Muscle of leg (tissue), 11 donors: Measurements from ENCODE around the gene WRAP73. TPM values are rescaled to one million over a fixed set of nuclear protein-coding genes. Genes with fewer than 3 reads are reported as not detected.

ENCODE experiments used
- DNase-seq: peaks from one replicate; pipeline ENCODE4 v3.0.0; 2013
- H3K27ac ChIP-seq: one replicate; pipeline ENCODE4 v1.5.1; 2013; ENCODE audit warnings: mild to moderate bottlenecking, low read length, control low read depth
- H3K27me3 ChIP-seq: one replicate; pipeline ENCODE4 v1.6.1; 2013; ENCODE audit warnings: low read length; ENCODE audit not compliant: control insufficient read depth, insufficient read depth
- H3K36me3 ChIP-seq: one replicate; pipeline ENCODE4 v1.6.1; 2013; ENCODE audit warnings: low read length; ENCODE audit not compliant: control insufficient read depth, insufficient read depth
- H3K4me1 ChIP-seq: one replicate; pipeline ENCODE4 v1.6.1; 2013; ENCODE audit warnings: low read length; ENCODE audit not compliant: control insufficient read depth, insufficient read depth
- H3K4me3 ChIP-seq: one replicate; pipeline ENCODE4 v1.5.1; 2013; ENCODE audit warnings: low read length, control low read depth
- H3K9me3 ChIP-seq: replicated peaks from 2 replicates; pipeline ENCODE4 v1.6.1; 2013; ENCODE audit warnings: low read depth, low read length; ENCODE audit not compliant: control insufficient read depth
- WGBS: methylation state at CpG from one replicate; pipeline ENCODE4 v1.1.5; 2013; ENCODE audit warnings: missing lambda C conversion rate; ENCODE audit not compliant: insufficient coverage; 5-methylcytosine and 5-hydroxymethylcytosine counted together
- polyA plus RNA-seq, 8 donors: library from polyadenylated mRNA; unstranded; fragments of 120-200 nt; gene quantifications; one replicate each; pipeline versions ENCODE4 v1.2.1 to v1.2.3, GENCODE V29; 2013; ENCODE audit warnings: inconsistent platforms in 1 of 8, low replicate concordance in 1 of 8; ENCODE audit not compliant: insufficient read length in 8 of 8, insufficient read depth in 1 of 8
- total RNA-seq: library from RNA; stranded (reverse); fragments of 120-200 nt; gene quantifications from one replicate; pipeline ENCODE4 v1.2.4, GENCODE V29; 2013

Gene WRAP73
- total and polyA plus RNA-seq, 9 donors, result 8.5 to 13.4 (median 11.6) TPM

DNA sequence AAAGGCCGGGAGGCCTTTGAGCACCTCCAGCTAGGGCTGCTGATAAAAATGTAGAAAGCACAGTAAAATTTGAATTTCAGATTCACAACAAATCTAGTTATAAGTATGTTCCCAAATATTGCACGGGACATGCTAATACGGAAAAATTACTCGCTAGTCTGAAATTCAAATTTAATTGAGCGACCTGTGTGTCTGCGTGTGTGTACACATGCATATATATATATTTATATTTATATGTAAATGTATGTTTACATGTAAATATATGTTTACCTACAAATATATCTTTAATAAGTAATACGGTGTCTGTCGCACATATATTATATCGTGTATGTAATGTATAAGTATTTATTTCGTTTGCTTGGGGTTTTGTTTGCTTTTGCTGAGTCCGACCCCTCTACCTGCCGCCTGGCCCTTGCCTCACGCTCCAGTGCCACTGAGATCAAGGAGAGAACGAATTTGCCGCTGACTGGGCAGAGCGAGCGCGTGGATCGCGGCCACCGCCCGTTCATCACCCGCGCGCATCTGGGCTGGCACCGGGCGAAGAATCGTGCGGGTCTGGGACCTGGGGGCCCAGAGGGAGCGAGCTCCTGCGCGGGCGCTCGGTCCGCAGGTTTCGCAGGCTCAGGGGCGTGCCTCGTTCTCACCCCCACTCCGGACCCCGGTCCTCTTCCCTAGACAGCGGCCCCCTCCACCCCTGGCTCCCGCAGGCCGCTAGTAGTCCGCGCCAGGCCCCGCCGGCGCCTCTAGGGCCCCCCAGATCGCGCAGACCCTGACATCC lies 534 bp upstream of the WRAP73 start:
- H3K4me1 ChIP-seq, result peaks cover 34% of the 10 kb centered on the region
- no peak overlapping the region for H3K4me3 ChIP-seq
- H3K27me3 ChIP-seq, result peaks cover 50% of the 10 kb centered on the region
- 4% methylated on average over 40 of the region's 50 CpGs for WGBS
- DNase-seq, result no peak
- peaks cover 17% of the 10 kb centered on the region for H3K36me3 ChIP-seq
- no peak overlapping the region for H3K27ac ChIP-seq
- no peaks in the 10 kb centered on the region for H3K9me3 ChIP-seq

DNA sequence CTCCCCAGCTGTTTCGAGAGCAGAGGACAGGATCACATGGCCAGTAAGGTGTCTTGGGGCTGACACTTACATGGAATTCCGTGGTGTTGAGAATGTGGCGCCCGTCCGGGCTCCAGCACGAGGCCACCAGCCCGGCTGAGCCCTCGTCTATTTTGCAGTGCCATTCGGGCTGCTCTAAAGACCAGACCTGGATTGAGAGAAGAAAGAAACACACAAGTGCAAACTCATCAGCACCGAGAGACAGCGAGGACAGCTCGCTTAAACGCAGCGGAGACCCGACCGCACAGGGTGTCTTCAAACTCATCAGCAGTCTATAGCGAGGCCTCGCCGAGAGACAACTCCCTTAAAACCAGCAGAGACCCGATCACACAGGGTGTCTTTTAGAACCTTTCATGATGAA lies 3.3 kb downstream of the WRAP73 start:
- no peaks in the 10 kb centered on the region for H3K9me3 ChIP-seq
- peaks cover 18% of the 10 kb centered on the region for H3K4me1 ChIP-seq
- DNase-seq, result no peak
- WGBS, result 87% methylated on average over 8 of the region's 20 CpGs
- H3K36me3 ChIP-seq, result peaks cover 29% of the 10 kb centered on the region
- H3K27me3 ChIP-seq, result peaks cover 17% of the 10 kb centered on the region
- no peak overlapping the region for H3K4me3 ChIP-seq
- no peak overlapping the region for H3K27ac ChIP-seq

GRCh38 chr1:3645666-3646355 lies 4.1 kb downstream of the WRAP73 start:
- H3K4me3 ChIP-seq, result no peak overlapping the region
- WGBS, result 92% methylated on average over 19 of the region's 27 CpGs
- peaks cover 9% of the 10 kb centered on the region for H3K27me3 ChIP-seq
- peaks cover 11% of the 10 kb centered on the region for H3K4me1 ChIP-seq
- no peak for DNase-seq
- H3K36me3 ChIP-seq, result peaks cover 32% of the 10 kb centered on the region
- H3K9me3 ChIP-seq, result no peaks in the 10 kb centered on the region
- H3K27ac ChIP-seq, result no peak overlapping the region

- Histone ChIP-seq H3K36me3 (peaks cover 32% of the 10 kb centered on the region), H3K4me3 (no peak overlapping the region), H3K27me3 (peaks cover 3% of the 10 kb centered on the region), H3K27ac (no peak overlapping the region), H3K9me3 (no peaks in the 10 kb centered on the region), H3K4me1 (peaks cover 6% of the 10 kb centered on the region)
- no peak for DNase-seq
- 93% methylated on average over 30 of the region's 43 CpGs for WGBS
Observed at GRCh38 chr1:3645247-3645646, 4.7 kb downstream of the WRAP73 start.

GRCh38 chr1:3644273-3644672 lies 5.6 kb downstream of the WRAP73 start:
- peaks cover 32% of the 10 kb centered on the region for H3K36me3 ChIP-seq
- H3K27ac ChIP-seq, result no peak overlapping the region
- no peaks in the 10 kb centered on the region for H3K9me3 ChIP-seq
- no peak overlapping the region for H3K4me3 ChIP-seq
- WGBS, result 91% methylated on average over 17 of the region's 25 CpGs
- peaks cover 3% of the 10 kb centered on the region for H3K4me1 ChIP-seq
- no peaks in the 10 kb centered on the region for H3K27me3 ChIP-seq
- DNase-seq, result no peak

DNA sequence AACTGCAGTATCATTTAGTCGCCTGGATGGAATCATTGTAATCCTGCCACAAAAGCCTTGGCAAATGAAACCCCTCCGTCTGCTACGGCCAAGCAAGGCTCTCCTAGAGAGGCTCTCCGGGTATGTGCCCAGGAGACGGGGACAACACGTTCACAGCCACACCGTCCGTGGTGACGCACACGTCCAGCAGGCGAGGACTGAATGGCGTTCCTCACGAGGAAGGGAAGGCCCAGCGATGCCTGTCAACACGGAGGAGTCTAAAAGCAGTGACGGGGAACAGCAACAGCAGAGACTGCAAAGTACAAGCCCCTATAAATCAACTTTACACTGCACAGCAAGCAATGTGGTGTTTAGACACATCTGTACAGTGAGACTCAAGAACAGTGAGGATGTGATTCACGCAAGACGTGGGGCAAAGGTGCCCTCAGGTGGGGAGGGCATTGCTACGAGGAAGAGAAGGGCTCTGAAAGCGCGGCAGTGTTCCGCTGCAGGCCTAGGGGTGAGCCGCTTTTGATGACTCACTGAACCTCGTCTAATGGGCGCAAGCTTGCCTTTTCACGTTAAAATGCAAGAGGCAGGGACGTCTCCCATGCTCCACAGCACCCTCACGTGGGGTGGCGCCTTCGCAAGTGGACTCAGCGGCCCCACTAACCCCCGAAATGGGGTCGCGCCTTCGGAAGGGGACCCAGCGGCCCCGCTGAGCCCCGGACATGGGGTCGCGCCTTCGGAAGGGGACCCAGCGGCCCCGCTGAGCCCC lies 6.8 kb downstream of the WRAP73 start:
- Histone ChIP-seq H3K27ac (no peak overlapping the region), H3K27me3 (no peaks in the 10 kb centered on the region), H3K4me3 (no peak overlapping the region), H3K4me1 (no peaks in the 10 kb centered on the region), H3K9me3 (no peaks in the 10 kb centered on the region), H3K36me3 (peaks cover 40% of the 10 kb centered on the region)
- no peak for DNase-seq
- WGBS, result 80% methylated on average over 26 of the region's 43 CpGs

DNA sequence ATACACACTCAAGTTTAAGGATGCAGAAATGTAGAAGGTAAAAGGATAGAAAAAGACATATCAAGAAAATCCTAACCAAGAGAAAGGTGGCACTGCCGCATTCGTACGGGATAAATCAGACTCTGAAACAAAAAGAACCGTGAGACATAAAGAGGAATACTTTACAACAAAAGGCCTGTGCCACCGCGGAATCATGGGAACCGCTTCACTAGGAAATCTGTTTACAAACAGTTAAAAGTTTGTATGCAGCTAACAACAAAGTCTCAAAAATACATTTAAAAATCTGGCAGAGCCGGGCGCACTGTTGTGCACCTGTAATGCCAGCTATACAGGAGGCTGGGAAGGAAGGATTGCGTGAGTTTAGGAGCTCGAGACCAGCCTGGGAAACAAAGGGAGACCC lies 8.1 kb downstream of the WRAP73 start:
- H3K27me3 ChIP-seq, result no peaks in the 10 kb centered on the region
- no peaks in the 10 kb centered on the region for H3K4me1 ChIP-seq
- no peak overlapping the region for H3K27ac ChIP-seq
- no peak overlapping the region for H3K4me3 ChIP-seq
- DNase-seq, result no peak
- WGBS, result no CpG with 5 or more reads among the region's 11 CpGs
- H3K9me3 ChIP-seq, result no peaks in the 10 kb centered on the region
- peaks cover 45% of the 10 kb centered on the region for H3K36me3 ChIP-seq

GRCh38 chr1:3641046-3641760 lies 8.7 kb downstream of the WRAP73 start:
- Histone ChIP-seq H3K27ac (no peak overlapping the region), H3K27me3 (no peaks in the 10 kb centered on the region), H3K4me3 (no peak overlapping the region), H3K4me1 (no peaks in the 10 kb centered on the region), H3K9me3 (no peaks in the 10 kb centered on the region), H3K36me3 (peaks cover 47% of the 10 kb centered on the region)
- WGBS, result 92% methylated on average over 10 of the region's 26 CpGs
- no peak for DNase-seq

GRCh38 chr1:3640121-3640837 lies 9.6 kb downstream of the WRAP73 start:
- 88% methylated on average over 35 of the region's 36 CpGs for WGBS
- Histone ChIP-seq H3K4me3 (no peak overlapping the region), H3K4me1 (no peaks in the 10 kb centered on the region), H3K27me3 (no peaks in the 10 kb centered on the region), H3K36me3 (peaks cover 50% of the 10 kb centered on the region), H3K27ac (no peak overlapping the region), H3K9me3 (no peaks in the 10 kb centered on the region)
- no peak for DNase-seq
